H1 (cell line): ENCODE data around the gene ZBED1.
"Not testable (repeated sequence)": the region's sequence is repeated elsewhere in the genome, so short reads cannot be mapped to it uniquely, and the experiment has no call there.

ENCODE experiments used
- CREB1 ChIP-seq: IDR thresholded peaks from 2 replicates; pipeline ENCODE4 v1.6.1; 2012; ENCODE audit warnings: inconsistent platforms
- EZH2 ChIP-seq: fragments of 200-600 bp; sonication (generic); IDR thresholded peaks from 2 replicates; pipeline ENCODE4 v1.7.1; 2012; ENCODE audit warnings: low read depth, mild to moderate bottlenecking, moderate library complexity, low read length, inconsistent platforms; ENCODE audit not compliant: severe bottlenecking
- HDAC2 ChIP-seq, 2 experiments: fragments of 300-600 bp in 1 of 2; sonication (generic) in 1 of 2; IDR thresholded peaks; 2 replicates each; pipeline ENCODE4 v1.6.1; 2011 to 2012; ENCODE audit warnings: low read depth in 2 of 2, low read length in 2 of 2, mild to moderate bottlenecking in 2 of 2, moderate library complexity in 2 of 2, borderline replicate concordance in 1 of 2, inconsistent platforms in 1 of 2
- PHF8 ChIP-seq: fragments of 200-600 bp; sonication (generic); conservative IDR thresholded peaks from 2 replicates; pipeline ENCODE4 v1.7.1; 2012; ENCODE audit warnings: low read depth, mild to moderate bottlenecking, inconsistent platforms, low read length, moderate library complexity
- TF ChIP-seq, protein P1 (sequence below), 3 experiments: IDR thresholded peaks; 1 replicate in 2 of 3; 2 replicates in 1 of 3; pipeline versions ENCODE4 v1.5.1 to v1.6.1; 2011; ENCODE audit warnings: low read length in 3 of 3, mild to moderate bottlenecking in 3 of 3, inconsistent platforms in 2 of 3, low read depth in 1 of 3, moderate library complexity in 1 of 3; ENCODE audit not compliant: insufficient read depth in 1 of 3; ENCODE audit errors: control extremely low read depth in 1 of 3

DNA sequence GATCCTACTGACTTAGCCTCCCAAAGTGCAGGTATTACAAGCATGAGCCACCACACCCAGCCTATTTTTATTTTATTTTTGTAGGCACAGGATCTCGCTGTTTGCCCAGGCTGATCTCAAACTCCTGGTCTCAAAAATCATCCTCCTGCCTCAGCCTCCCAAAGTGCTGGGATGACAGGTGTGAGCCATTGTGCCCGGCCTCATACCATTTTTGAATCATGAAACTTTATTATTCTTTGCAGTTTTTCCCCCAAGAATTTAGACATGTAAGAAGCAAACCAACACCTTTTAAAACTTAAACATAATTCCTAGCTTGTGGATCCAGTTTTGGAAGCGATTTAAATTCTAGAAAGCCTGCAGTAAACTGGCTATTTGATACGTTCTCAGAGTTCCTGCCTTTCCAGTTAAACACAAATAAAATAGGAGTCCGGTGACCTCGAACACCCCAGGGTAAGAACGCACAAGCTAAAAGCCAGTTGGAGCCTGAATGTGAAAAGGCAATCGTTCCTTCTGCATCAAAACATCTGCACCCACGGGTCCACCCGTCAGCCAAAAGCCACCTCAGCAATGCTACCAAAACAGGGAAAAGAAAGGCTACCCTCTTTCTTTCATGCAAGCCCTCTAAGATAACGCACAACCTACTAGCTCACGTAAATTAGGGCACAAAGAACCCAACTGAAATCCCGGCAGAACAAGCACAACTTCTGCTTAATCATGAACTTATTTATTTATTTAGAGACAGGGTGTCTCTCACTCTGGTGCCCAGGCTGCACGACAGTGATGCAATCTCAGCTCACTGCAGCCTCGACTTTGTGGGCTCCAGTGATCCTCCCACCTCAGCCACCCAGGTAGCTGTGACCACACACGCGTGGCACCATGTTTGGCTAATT is 39.7 kb downstream of the ZBED1 start:
- TF ChIP-seq, protein P1, sequence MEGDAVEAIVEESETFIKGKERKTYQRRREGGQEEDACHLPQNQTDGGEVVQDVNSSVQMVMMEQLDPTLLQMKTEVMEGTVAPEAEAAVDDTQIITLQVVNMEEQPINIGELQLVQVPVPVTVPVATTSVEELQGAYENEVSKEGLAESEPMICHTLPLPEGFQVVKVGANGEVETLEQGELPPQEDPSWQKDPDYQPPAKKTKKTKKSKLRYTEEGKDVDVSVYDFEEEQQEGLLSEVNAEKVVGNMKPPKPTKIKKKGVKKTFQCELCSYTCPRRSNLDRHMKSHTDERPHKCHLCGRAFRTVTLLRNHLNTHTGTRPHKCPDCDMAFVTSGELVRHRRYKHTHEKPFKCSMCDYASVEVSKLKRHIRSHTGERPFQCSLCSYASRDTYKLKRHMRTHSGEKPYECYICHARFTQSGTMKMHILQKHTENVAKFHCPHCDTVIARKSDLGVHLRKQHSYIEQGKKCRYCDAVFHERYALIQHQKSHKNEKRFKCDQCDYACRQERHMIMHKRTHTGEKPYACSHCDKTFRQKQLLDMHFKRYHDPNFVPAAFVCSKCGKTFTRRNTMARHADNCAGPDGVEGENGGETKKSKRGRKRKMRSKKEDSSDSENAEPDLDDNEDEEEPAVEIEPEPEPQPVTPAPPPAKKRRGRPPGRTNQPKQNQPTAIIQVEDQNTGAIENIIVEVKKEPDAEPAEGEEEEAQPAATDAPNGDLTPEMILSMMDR (IDR thresholded peaks at IDR 0.05; ENCODE audit: control extremely low read depth in 1 of 3, insufficient read depth in 1 of 3, low read depth in 1 of 3, low read length in 3 of 3) = not testable (repeated sequence)
- not testable (repeated sequence) for TF ChIP-seq EZH2; HDAC2 (IDR thresholded peaks at IDR 0.05; ENCODE audit: borderline replicate concordance in 1 of 2, low read depth in 2 of 2, low read length in 2 of 2); PHF8; CREB1
